Left renal cortex interstitium (tissue), 4 donors: Measurements from ENCODE around the gene POPDC3. TPM values are rescaled to one million over a fixed set of nuclear protein-coding genes. Genes with fewer than 3 reads are reported as not detected.
"Not testable (repeated sequence)": the region's sequence is repeated elsewhere in the genome, so short reads cannot be mapped to it uniquely, and the experiment has no call there.

Experiments
- DNase-seq, 4 donors: peaks; one replicate each; pipeline ENCODE4 v3.0.0-alpha.2; 2013; ENCODE audit warnings: low read depth in 4 of 4, low spot score in 2 of 4, missing footprints in 1 of 4
- polyA plus RNA-seq, 4 donors: library from polyadenylated mRNA; unstranded; fragments of 120-200 nt; gene quantifications; one replicate each; pipeline ENCODE4 v1.2.1, GENCODE V29; 2013; ENCODE audit not compliant: insufficient read length in 4 of 4

POPDC3 gene
- polyA plus RNA-seq, 4 donors = 0.25 to 0.43 (median 0.31) TPM

DNA sequence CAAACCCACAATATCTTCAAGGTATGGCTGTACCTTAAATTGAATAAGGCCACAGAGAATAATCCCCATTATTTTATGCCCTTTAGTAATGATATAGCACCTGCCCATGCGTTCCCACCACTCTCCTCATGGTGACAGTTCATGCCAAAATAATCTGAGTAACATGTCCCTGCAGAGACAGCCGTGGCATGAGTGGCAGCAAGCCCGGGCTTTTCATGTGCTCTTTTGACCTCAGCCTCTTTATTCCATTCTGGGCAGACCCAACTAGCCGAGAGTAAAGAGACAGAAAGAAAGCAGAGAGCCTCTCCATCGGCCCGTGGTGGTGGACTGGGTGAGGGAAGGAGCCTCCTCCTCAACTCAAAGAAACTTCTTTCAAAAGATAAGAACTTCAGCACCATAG lies 19.9 kb upstream of the POPDC3 start:
- DNase-seq = no peak

DNA sequence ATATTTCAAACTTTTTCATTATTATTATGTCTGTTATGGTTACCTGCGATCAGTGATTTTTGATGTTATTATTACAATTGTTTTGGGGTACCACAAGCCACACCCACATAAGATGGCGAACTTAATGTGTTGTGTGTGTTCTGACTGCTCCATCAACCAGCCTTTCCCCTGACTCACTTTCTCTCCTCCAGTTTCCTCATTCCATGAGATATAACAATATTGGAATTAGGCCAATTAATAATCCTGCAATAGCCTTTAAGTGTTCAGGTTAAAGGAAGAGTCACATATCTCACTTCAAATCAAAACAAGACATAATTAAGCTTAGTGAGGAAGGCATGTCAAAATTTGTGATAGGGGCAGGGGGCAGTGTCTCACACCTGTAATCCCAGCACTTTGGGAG lies 16.3 kb upstream of the POPDC3 start:
- no peak for DNase-seq

DNA sequence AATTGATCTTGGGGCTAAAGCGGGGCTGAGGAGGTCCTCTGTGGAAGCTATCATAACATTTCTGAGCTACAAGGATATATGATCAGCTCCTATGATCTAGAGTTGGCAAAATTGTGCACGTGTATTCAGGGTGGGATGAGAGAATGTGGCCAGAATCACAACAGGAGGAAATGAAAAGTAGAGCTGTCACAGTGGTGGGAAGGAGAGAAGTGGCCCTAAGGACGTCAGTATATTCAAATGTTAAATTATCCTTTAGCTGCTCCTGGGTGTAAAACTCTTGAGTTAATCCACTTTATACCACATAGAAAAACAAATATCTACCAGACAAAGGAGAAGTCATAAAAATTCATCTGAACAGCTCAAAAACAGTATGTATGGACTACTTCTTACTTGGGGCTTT lies 14.8 kb upstream of the POPDC3 start:
- DNase-seq = no peak

DNA sequence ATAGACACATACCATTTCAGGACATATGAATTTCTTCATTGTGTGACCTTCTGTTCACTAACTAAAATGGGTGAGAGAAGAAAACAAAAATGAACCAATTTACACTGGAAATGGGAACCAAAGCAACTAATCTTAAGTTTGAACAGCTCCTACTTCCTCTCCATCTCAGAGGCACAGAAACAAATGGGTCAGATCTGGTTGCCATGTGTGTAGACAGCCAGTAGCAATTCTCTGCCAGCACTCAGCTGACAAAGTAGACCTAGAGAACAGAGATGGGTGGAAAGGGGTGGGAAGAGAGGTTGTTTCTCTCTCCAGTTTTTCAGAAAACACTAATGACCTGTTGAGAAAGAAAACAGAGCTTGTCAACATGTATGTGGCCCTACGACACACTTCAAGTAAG lies 14.3 kb upstream of the POPDC3 start:
- DNase-seq = no peak

DNA sequence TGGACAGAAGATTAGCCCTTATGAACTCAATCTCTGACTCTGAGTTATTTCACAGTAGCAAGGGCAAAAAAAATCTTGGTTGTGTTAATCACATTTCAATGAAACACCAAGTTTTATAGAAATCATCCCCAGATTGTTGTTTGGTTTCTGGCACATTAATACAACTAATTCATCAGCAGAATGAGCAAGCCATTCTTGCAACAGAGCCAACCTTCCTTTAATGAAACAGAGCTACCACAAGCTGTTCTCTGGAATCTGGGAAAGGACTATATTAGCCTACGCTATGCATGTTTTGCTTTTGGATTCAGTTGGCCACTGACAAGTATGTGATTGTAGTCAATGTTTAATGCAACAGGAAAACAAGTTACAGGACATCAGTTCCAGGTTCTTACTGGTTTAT lies 13.8 kb upstream of the POPDC3 start:
- no peak for DNase-seq

DNA sequence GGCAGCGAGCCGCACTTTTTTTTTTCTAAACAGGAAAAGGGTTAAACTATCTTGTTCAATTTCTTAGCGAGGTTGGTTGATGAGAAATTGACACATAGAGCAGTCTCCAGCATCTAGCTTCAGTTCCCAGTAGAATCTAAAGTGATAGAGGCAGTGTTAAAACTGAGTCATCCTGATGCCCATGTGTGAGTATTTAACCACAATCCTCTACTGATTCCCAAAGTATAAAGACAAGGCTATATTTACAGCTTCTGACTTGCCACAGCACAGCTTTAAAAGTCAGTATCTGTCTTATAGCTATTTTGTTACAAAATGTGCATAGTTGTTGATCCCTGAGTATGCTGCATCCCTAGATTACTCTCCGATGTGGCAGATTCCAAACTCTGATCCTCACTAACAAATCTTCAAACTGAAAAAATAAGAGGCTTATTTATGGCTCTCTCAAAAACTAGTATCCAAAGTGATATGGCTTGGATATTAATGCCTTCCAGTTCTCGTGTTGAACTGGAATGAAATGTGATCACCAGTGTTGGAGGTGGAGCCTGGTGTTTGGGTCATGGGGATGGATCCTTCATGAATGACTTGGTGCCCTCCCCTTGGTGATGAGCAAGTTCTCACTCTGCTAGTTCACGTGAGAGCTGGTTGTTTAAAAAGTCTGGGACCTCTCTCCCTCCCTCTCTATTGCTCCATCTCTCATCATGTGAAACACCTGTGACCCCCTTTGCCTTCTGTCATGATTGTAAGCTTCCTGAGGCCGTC lies 13.1 kb upstream of the POPDC3 start:
- DNase-seq = no peak

DNA sequence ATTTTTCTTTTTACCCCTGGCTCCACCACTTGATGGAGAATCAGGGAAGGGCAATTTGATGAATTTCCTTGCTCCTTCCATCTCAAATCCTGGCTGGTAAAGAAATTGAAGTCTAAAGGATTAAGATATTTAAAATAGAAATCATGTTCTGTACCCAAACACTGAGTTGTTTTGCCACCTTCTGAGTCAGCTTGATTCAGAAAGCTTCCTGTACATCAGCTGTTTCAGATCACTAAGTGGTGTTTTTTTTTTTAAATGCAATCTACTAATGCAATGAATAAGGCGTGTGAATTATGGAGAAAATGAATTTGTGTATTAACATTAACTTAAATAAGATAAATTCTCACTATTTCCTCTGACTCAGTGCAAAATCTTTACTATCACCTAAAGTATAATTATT lies 11.5 kb upstream of the POPDC3 start:
- no peak for DNase-seq

DNA sequence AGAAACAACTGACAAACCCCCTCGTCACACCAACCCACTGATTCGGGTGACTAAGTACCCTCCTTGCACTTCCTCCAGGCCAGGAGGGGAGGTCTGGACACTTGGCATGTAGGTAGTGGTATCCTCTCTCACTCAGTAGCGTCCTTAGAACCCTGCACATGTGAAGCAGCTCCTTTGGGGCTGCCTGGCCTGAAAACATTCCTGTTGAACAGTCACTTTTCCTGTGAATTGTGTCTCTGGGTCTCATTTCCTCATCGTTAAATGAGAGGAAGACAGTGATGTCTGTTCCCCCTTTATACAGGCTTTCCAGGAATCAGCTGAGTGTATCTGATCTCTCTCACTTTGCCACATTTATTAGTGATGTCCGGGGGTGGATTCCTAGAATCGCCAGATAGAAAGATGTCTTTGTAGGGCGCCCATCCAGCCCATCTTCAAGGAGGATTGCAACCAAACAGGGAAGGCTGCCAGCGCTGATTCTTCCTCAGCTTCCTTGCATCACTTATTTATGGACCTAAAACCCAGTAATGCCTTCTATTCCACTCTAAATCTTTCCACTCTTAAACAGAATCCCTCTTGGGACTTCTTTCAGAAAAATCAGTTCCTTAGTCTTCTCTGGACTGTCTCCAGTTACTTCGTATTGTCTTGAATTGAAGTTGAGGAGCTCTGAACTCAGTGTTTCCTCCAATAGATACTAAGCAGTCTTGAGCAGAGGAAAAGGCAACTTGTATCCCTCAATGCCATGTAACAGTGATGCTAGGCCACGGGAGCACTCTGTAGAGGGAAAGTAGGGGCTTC lies 9.4 kb upstream of the POPDC3 start:
- no peak for DNase-seq

DNA sequence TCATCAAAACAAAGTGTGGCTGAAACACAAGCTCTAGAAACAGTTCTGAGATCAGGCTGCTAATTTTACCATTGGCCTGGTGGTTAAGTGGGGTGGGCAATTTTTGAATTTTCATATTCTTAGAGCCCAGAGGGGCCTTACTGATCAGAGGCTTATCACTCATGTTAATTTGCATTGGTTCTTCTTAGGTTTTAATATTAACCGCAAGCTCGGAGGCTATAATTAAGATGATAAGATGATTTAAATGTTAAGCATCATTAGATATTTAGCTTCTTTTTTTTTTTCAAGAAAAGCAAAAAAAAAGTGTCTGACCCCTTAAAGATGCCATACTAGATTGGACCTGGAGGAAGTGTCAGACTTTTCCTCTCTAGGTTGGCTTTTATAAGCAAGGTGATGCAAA lies 8.4 kb upstream of the POPDC3 start:
- DNase-seq = no peak

DNA sequence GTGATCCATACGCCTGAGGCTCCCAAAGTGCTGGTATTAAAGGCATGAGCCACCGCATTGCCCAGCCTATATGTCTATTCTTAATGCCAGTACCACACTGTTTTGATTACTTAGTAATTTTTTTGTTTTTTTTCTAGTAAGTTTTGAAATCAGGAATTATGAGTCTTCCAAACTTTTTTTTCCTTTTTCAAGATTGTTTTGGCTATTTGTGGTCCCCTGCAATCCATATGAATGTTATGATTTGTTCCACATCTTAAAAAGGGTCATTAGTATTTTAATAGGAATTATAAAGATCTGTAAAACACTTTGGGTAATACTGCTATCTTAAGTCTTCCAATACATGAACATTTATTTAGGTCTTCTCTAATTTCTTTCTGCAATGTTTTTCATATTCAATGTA lies 6.8 kb upstream of the POPDC3 start:
- DNase-seq = no peak

DNA sequence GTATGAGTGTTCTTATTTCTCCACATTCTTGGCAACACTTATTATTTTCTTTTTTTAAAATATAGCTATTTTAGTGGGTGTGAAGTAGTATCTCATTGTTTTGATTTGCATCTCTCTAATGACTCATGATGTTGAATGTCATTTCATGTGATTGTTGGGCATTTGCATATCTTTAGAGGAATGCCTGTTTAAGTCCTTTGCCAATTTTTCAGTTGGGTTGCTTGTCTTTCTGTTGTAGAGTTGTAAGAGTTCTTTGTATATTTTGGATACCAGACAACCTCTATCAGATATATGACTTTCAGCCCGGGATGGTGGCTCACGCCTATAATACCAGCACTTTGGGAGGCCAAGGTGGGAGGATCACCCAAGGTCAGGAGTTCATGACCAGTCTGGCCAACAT lies 5.1 kb upstream of the POPDC3 start:
- no peak for DNase-seq

DNA sequence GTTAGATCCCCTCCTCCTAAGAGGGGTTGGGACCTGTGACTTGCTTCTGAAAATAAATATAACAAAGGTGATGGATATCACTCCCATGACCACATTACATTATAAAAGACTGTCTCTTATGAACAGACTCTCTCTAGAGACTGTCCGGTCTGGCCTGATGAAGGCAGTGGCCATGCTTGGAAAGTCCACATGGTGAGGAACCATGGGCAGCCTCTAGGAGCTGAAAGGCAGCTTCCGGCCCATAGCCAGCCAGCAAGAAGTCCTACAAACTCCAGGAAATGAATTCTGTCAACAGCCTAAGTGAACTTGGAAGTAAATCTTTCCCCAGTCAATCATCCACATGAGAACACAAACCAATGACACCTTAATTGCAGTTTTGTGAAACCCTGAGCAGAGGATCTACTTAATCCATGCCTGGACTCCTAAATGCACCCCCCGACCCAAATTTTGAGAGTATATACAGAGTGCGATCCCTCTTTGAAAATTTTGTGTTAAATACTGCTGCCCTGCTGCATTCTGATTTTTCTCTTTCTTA lies 2.2 kb upstream of the POPDC3 start:
- no peak for DNase-seq

DNA sequence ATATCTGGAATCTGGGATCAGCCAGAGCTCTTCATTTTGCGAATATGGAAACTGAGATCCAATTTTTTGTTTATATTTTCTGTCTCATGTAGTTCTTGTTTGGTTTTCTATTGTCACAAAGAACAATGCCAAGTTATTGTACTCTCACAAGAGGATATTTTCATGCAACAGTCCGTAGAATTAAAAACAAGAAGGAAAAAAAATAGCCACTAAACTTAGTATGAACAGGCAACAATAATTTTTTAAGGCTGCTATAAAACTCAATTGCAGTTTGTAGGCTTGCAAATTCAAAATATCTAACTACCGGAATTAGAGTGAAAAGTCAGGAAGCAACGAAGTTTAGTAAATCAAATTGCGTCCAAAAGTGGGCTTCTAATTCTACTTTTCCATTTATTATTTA lies 1.2 kb downstream of the POPDC3 start:
- DNase-seq = no peak

DNA sequence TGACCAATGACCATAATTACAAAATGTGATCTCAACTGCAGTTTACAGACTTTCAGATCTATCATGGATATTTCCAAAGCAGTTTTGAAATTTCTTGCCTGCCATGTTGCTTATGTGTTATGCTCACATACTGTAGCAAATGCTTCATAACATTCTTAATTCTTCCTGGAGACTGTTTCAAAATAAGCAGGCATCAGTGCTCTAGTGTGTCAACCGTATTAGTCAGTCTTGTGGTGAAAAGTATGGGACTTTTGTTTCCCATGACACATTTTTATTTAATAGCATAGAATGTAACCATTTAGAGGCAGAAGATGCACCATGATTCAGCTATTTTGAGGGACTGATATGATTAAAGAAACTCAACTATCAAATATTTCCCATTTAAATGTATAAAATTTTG lies 1.7 kb downstream of the POPDC3 start:
- no peak for DNase-seq

DNA sequence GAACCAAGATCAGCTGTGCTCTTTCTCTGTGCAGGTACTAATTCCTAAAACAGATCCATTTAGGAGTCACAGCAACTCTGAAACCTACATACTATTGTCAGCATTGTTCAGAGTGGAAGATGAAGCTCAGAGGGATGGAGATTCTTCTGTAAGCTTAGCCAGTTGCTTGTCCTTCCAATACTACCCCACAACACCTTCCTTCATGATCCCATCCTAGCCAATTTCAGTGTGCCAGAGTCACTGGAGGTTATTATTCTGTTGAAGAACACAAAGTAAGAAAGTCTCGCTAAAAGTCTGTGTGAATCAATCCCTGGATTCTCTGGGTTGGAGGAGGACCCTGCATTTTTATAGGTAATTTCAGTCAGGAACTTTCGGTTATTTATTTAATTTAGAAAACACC lies 2.3 kb downstream of the POPDC3 start:
- no peak for DNase-seq

DNA sequence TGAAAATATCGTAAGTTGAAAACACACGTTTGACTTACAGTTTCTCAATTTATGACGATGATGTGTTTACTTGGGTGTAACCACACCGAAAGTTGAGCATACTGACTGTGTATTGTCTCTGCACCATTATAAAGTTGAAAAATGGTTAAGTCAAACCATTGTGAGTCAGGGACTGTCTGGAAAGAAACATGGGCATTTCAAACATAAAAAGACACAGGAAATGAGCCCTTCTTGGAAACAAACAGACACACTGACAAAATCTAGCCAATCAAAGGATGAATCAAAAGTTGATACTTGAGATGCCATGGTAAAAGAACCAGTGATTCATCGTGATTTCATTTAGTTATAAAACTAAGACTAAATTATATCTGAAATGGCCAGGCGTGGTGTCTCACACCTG lies 5.3 kb downstream of the POPDC3 start:
- DNase-seq = no peak

DNA sequence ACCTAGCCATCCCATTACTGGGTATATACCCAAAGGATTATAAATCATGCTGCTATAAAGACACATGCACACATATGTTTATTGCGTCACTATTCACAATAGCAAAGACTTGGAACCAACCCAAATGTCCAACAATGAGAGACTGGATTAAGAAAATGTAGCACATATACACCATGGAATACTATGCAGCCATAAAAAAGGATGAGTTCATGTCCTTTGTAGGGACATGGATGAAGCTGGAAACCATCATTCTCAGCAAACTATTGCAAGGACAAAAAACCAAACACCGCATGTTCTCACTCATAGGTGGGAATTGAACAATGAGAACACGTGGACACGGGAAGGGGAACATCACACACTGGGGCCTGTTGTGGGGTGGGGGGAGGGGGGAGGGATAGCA lies 7.3 kb downstream of the POPDC3 start:
- DNase-seq = not testable (repeated sequence)

DNA sequence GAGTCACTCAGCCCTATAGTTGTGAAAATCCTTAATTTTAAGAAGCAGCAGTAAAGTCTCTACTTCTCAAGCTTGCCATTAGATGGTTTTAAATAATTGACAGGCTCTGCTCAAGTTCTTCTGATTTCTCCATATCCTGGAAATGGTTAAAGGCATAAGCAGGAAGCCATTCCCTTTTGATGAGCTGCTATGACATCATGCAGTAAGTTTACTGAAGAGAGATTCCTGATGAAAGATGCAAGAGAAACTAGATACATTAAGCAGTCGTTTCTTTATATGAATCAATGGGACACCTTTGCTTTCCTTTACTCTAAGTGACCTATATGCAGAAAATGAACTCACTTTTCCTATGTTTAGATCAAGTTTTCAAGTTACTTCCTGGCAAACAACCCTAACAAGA lies 9.8 kb downstream of the POPDC3 start:
- no peak for DNase-seq

DNA sequence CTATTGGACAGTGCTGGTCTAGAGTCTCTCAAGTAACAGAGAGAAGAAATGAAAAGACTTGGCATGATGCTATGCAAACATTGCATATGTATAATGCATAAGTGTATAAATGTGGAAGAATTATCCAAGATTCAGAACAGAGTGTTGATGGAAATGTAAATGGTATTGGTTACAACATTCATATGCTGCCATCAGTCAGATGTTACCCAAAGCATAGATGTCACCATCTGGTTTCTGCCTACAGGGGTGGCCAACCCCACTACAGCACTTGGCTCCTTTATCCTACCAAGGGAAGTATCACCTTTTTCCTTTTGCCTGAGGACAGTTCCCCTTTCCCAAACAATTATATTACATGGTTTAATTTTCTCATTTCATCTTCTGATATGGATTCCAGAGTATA lies 11.9 kb downstream of the POPDC3 start:
- no peak for DNase-seq

DNA sequence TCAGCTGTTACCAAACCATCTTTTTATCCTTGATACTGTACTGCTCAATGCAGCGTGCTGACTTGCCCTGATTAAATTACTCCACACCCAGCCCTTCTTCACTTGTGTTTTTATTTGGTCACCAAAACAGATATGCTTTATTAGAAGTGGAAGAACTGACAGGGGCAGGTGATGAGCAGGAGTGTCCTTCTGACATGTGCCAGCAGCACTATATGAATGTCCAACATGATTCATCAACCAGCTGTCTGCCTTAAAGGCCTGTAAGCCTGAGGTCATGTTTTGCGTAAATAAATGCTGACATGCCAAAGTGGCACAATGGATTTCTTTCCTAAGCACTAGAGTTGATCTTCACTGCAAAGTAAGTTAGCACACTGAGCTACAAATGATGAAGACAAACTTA lies 15.4 kb downstream of the POPDC3 start:
- no peak for DNase-seq

DNA sequence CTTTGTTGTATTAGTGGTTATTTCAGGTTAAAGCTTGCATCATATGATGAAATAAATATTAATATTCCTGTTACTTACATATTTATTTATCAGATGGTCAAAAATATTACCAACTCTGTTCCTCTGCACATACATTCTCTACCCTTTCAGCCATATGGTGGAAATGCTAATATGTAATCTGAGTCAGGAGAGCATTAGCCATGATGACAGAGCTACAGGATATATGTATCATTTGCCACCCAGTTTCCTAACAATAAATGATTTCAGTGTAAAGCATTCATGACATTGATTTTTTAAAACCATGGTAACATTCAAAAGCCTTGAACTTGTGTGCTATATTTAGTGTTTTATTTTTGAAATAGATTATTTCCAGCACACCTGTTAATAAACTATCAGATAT lies 16.6 kb downstream of the POPDC3 start:
- no peak for DNase-seq

DNA sequence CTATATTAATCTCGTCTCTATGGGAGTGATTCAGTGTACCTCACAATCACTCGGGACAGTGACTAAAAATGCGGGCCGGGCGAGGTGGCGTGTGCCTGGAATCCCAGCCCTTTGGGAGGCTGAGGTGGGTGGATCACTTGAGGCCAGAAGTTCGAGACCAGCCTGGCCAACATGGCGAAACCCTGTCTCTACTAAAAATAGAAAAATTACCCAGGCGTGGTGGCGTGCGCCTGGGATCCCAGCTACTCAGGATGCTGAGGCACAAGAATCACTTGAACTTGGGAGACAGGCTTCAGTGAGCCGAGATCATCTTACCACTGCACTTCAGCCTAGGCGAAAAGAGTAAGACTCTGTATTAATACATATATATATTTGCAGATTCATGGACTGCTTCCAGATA lies 17.4 kb downstream of the POPDC3 start:
- DNase-seq = no peak
